T-helper 1 cell treated with Interleukin-12 subunit alpha and Interleukin-12 subunit beta and Interleukin-4 antibody, amounts not matched to agents 30 μg/mL and 1 μg/mL, for 36 hours (primary cell): Measurements from ENCODE around the gene PECR.

Experiments
- H3K27ac Mint-ChIP-seq: one replicate; pipeline ENCODE4 v1.8.0; 2021; ENCODE audit warnings: mild to moderate bottlenecking, mixed read lengths
- H3K27me3 Mint-ChIP-seq: one replicate; pipeline ENCODE4 v1.8.0; 2021; ENCODE audit warnings: low read depth, mixed read lengths
- H3K36me3 Mint-ChIP-seq: one replicate; pipeline ENCODE4 v1.8.0; 2021; ENCODE audit warnings: low read depth, mixed read lengths
- H3K4me1 Mint-ChIP-seq: one replicate; pipeline ENCODE4 v1.8.0; 2021; ENCODE audit warnings: low read depth, mixed read lengths
- H3K4me3 Mint-ChIP-seq: one replicate; pipeline ENCODE4 v1.8.0; 2021; ENCODE audit warnings: mild to moderate bottlenecking, moderate library complexity, mixed read lengths
- H3K9me3 Mint-ChIP-seq: one replicate; pipeline ENCODE4 v1.8.0; 2021; ENCODE audit warnings: mixed read lengths

Gene PECR

GRCh38 chr2:216071111-216071851 is 10.3 kb downstream of the PECR start:
- no peaks in the 10 kb centered on the region for H3K27me3 Mint-ChIP-seq
- H3K36me3 Mint-ChIP-seq: peaks cover 18% of the 10 kb centered on the region
- H3K27ac Mint-ChIP-seq: no peak overlapping the region
- no peaks in the 10 kb centered on the region for H3K9me3 Mint-ChIP-seq
- peaks cover 23% of the 10 kb centered on the region for H3K4me1 Mint-ChIP-seq
- H3K4me3 Mint-ChIP-seq: no peak overlapping the region

- peaks cover 23% of the 10 kb centered on the region for H3K4me1 Mint-ChIP-seq
- peaks cover 25% of the 10 kb centered on the region for H3K36me3 Mint-ChIP-seq
- H3K27me3 Mint-ChIP-seq: no peaks in the 10 kb centered on the region
- H3K9me3 Mint-ChIP-seq: no peaks in the 10 kb centered on the region
- H3K27ac Mint-ChIP-seq: no peak overlapping the region
- no peak overlapping the region for H3K4me3 Mint-ChIP-seq
Measured at GRCh38 chr2:216070195-216070594, 11.4 kb downstream of the PECR start.

GRCh38 chr2:216069028-216069427 is 12.6 kb downstream of the PECR start:
- no peaks in the 10 kb centered on the region for H3K9me3 Mint-ChIP-seq

DNA sequence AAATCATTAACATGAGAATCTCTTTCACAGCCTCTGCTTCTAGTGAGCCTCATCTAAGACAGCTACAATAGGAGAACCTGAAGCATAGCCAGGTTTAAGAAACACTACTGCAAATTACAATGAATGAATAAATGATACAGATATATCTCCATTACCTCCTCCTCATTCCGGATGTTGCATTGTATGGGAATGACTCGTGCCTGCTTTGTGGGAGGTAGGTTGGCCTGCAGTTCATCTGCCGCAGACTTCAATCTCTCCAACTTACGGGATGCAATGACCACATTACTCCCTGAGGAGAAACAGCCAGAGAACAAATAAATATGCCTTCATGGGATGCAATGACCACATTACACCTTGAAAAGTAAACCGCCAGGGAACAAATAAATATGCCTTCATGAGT is 15.4 kb downstream of the PECR start:
- Mint-ChIP-seq H3K27ac (no peak overlapping the region), H3K27me3 (no peaks in the 10 kb centered on the region), H3K4me1 (peaks cover 8% of the 10 kb centered on the region), H3K9me3 (no peaks in the 10 kb centered on the region), H3K4me3 (no peak overlapping the region), H3K36me3 (peaks cover 15% of the 10 kb centered on the region)

More at GRCh38 chr2:216069028-216069427, 12.6 kb downstream of the PECR start:
- H3K36me3 Mint-ChIP-seq: peaks cover 23% of the 10 kb centered on the region
- no peaks in the 10 kb centered on the region for H3K27me3 Mint-ChIP-seq
- no peak overlapping the region for H3K4me3 Mint-ChIP-seq
- peaks cover 13% of the 10 kb centered on the region for H3K4me1 Mint-ChIP-seq
- H3K27ac Mint-ChIP-seq: no peak overlapping the region

- no peak overlapping the region for H3K27ac Mint-ChIP-seq
- no peak overlapping the region for H3K4me3 Mint-ChIP-seq
- peaks cover 20% of the 10 kb centered on the region for H3K36me3 Mint-ChIP-seq
- H3K9me3 Mint-ChIP-seq: no peaks in the 10 kb centered on the region
- no peaks in the 10 kb centered on the region for H3K27me3 Mint-ChIP-seq
- peaks cover 8% of the 10 kb centered on the region for H3K4me1 Mint-ChIP-seq
Measured at GRCh38 chr2:216064665-216065064, 16.9 kb downstream of the PECR start.

DNA sequence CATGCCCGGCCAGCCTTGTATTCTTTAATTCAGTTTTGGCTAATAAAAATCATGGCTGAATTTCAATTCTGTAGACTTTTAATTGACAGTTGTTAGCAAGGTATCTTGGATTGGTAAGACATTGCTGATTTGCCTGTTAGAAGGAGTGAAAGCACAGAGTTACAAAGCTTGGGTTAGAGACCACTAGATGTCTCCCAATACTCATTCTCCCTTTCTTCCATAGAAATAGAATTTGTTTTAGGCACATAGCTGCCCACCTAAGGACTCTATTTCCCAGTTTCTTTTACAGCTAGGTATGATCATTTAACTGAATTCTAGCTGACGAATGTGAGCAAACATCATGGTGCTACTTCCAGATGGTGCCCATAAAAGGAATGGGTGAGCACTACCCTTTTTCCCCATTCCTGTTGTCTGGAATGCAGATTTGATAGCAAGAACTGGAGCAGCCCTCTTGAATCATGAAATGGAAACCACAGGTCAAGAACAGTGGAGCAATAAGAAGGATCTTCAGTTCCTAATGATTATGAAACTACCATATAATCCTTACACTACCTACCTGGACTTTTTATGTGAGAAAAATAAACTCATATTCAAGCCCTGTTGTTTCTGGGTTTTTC is 17.5 kb downstream of the PECR start:
- Mint-ChIP-seq H3K9me3 (no peaks in the 10 kb centered on the region), H3K27ac (no peak overlapping the region), H3K4me1 (peaks cover 9% of the 10 kb centered on the region), H3K4me3 (no peak overlapping the region), H3K36me3 (peaks cover 22% of the 10 kb centered on the region), H3K27me3 (no peaks in the 10 kb centered on the region)

GRCh38 chr2:216059233-216059834 is 22.3 kb downstream of the PECR start:
- Mint-ChIP-seq H3K4me1 (peaks cover 31% of the 10 kb centered on the region), H3K36me3 (peaks cover 33% of the 10 kb centered on the region), H3K27ac (peak overlapping the region; percentile 31), H3K27me3 (no peaks in the 10 kb centered on the region), H3K4me3 (no peak overlapping the region), H3K9me3 (no peaks in the 10 kb centered on the region)

DNA sequence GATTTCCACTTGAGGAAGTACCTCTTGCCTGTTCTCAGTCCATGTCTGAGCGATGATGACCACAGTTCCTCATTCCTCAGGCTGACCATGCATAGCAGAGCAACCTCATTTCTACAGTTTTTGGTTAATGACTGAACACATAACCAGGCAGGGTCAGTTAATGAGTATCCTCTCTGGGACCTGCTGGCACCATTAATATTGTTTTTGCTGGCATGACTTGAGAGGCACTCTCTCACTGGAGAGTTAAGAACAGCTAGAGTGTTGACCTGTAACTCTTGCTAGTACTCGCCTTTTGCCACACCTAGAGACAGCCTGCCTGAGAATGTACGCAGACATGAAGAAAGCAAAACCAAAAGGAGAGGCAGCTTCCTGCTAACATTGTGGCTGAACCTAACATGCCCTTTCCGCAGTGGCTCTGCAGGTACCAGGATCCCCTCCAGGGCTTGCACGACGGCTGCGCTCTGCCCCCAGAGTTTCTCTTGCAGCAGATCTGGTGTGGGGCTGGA is 23.9 kb downstream of the PECR start:
- H3K4me3 Mint-ChIP-seq: peak overlapping the region; percentile 68
- H3K27ac Mint-ChIP-seq: peak overlapping the region; percentile 94
- H3K4me1 Mint-ChIP-seq: peaks cover 31% of the 10 kb centered on the region
- no peaks in the 10 kb centered on the region for H3K9me3 Mint-ChIP-seq
- no peaks in the 10 kb centered on the region for H3K27me3 Mint-ChIP-seq
- H3K36me3 Mint-ChIP-seq: peaks cover 33% of the 10 kb centered on the region

DNA sequence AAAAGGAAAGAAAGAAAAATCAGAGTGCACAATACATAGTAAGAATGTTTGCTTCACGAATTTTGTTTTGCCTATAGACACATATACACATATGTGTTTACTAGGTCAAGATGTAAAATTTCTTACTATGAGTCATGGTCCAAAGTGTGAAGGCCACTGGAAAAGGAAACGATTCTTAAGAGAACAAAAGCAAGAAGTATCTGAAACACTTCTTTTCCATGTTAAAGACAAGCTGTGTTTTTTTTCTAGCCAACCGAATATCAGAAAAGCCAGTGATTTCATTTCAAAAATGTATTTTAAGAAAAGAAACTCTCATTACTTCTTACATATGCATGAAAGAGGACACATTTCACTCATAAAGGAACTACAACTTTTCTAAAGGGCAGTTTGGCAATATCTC is 24.9 kb downstream of the PECR start:
- peak overlapping the region; percentile 57 for H3K27ac Mint-ChIP-seq

GRCh38 chr2:216055680-216056079 is 25.9 kb downstream of the PECR start:
- H3K27me3 Mint-ChIP-seq: no peaks in the 10 kb centered on the region
- H3K9me3 Mint-ChIP-seq: no peaks in the 10 kb centered on the region
- H3K27ac Mint-ChIP-seq: no peak overlapping the region
- no peak overlapping the region for H3K4me3 Mint-ChIP-seq
- peaks cover 31% of the 10 kb centered on the region for H3K4me1 Mint-ChIP-seq
- peaks cover 31% of the 10 kb centered on the region for H3K36me3 Mint-ChIP-seq

More for the DNA sequence above, 24.9 kb downstream of the PECR start:
- Mint-ChIP-seq H3K27me3 (no peaks in the 10 kb centered on the region), H3K9me3 (no peaks in the 10 kb centered on the region), H3K36me3 (peaks cover 32% of the 10 kb centered on the region), H3K4me1 (peaks cover 31% of the 10 kb centered on the region), H3K4me3 (no peak overlapping the region)

GRCh38 chr2:216052420-216052819 is 29.2 kb downstream of the PECR start:
- Mint-ChIP-seq H3K27me3 (no peaks in the 10 kb centered on the region), H3K4me3 (no peak overlapping the region), H3K9me3 (no peaks in the 10 kb centered on the region), H3K27ac (no peak overlapping the region), H3K4me1 (peaks cover 11% of the 10 kb centered on the region), H3K36me3 (peaks cover 27% of the 10 kb centered on the region)

DNA sequence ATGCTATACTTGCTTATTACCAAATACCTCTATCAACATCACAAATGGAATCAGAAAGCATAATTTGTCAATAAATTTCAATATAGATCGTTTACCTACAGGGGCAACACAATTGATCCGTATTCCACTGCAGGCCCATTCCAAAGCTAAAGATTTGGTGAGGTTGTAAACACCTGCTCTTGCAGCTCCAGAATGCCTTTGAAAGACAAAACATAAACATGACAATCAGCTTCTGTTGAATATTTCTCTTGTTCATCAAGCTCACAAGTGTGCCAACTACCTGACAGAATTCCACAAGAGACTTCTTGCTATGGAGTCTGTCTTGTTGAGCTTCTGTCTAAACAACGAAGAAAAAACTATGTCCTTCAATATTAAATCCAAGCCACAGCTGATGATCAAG is 30.3 kb downstream of the PECR start:
- no peak overlapping the region for H3K27ac Mint-ChIP-seq
- H3K9me3 Mint-ChIP-seq: no peaks in the 10 kb centered on the region
- H3K27me3 Mint-ChIP-seq: no peaks in the 10 kb centered on the region
- peaks cover 3% of the 10 kb centered on the region for H3K4me1 Mint-ChIP-seq
- peaks cover 27% of the 10 kb centered on the region for H3K36me3 Mint-ChIP-seq
- H3K4me3 Mint-ChIP-seq: no peak overlapping the region

DNA sequence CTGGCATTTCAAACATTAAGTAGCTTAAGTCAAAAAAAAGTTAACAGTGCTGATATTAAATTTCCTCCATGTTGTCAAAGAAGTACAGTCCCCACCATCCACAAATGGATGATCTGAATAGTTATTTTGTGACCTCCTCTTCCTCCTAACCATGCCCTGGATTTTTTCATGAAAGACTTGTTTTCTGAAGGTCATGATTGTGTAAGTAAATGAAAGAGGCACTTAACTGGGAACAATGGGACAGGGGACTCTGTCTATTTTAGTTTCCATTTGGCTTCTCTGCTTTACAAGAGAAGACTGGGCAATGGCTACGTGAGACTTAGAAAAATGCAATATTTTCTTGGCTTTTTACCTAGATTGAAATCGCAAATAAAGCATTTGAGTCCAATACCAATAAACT is 32.2 kb downstream of the PECR start:
- peaks cover 18% of the 10 kb centered on the region for H3K36me3 Mint-ChIP-seq
- H3K27ac Mint-ChIP-seq: no peak overlapping the region

DNA sequence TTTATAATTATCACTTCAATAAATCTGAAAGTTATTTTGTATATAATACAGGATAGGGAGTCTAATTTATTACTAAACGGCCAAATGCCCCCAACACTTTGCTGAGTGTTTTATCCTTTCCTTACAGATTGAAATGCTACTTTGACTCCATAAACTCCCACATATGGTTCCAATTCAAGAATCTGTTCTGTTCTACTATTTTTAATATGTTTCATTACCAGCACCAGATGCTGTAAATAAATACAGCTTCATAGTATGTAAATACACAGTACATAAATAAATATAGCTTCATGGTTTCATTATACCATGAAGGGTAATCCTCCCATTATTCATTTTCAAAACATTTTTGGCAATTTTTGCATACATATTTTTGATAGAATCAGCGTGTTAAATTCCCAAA is 34.2 kb downstream of the PECR start:
- no peak overlapping the region for H3K4me3 Mint-ChIP-seq
- peaks cover 25% of the 10 kb centered on the region for H3K36me3 Mint-ChIP-seq
- no peaks in the 10 kb centered on the region for H3K9me3 Mint-ChIP-seq

More for the DNA sequence above, 32.2 kb downstream of the PECR start:
- H3K27me3 Mint-ChIP-seq: no peaks in the 10 kb centered on the region
- no peaks in the 10 kb centered on the region for H3K9me3 Mint-ChIP-seq
- no peaks in the 10 kb centered on the region for H3K4me1 Mint-ChIP-seq
- H3K4me3 Mint-ChIP-seq: no peak overlapping the region

More for the DNA sequence above, 34.2 kb downstream of the PECR start:
- H3K4me1 Mint-ChIP-seq: no peaks in the 10 kb centered on the region
- H3K27me3 Mint-ChIP-seq: no peaks in the 10 kb centered on the region
- H3K27ac Mint-ChIP-seq: no peak overlapping the region
